ENCODE data around the gene CIRBP.

Gene CIRBP

GRCh38 chr19:1269065-1269477 is at the start of gene CIRBP:
TSS of gene CIRBP (plus strand) at chr19:1269332. CDS start at chr19:1270934, 1,602 bp downstream.
- DNase-seq = peak; percentile 97 to 100

- DNase-seq = no peak
Observed at GRCh38 chr19:1219786-1220476, 49.2 kb upstream of the CIRBP start.

GRCh38 chr19:1220477-1220930 is 48.6 kb upstream of the CIRBP start:
- DNase-seq = no peak

GRCh38 chr19:1220976-1221903 is 47.9 kb upstream of the CIRBP start:
- DNase-seq = no peak

GRCh38 chr19:1221904-1222255 is 47.3 kb upstream of the CIRBP start:
- no peak for DNase-seq

- DNase-seq = no peak
Observed at GRCh38 chr19:1222394-1222793, 46.7 kb upstream of the CIRBP start.

- DNase-seq = peak in 1 of 2 experiments; percentile 42
Observed at GRCh38 chr19:1223018-1223855, 45.9 kb upstream of the CIRBP start.

- DNase-seq = no peak
Observed at GRCh38 chr19:1224047-1224825, 44.9 kb upstream of the CIRBP start.

GRCh38 chr19:1224847-1225246 is 44.3 kb upstream of the CIRBP start:
- DNase-seq = no peak

- no peak for DNase-seq
Observed at GRCh38 chr19:1225440-1226226, 43.5 kb upstream of the CIRBP start.

GRCh38 chr19:1226227-1226518 is 43.0 kb upstream of the CIRBP start:
- no peak for DNase-seq

- DNase-seq = no peak
Observed at GRCh38 chr19:1226522-1227303, 42.4 kb upstream of the CIRBP start.

GRCh38 chr19:1227304-1228054 is 41.7 kb upstream of the CIRBP start:
- DNase-seq = no peak

- no peak for DNase-seq
Observed at GRCh38 chr19:1228161-1228957, 40.8 kb upstream of the CIRBP start.

- DNase-seq = no peak
Observed at GRCh38 chr19:1229056-1229923, 39.8 kb upstream of the CIRBP start.

- DNase-seq = no peak
Observed at GRCh38 chr19:1229924-1230782, 39.0 kb upstream of the CIRBP start.

Data from NCI-H446 (cell line).